CD14-positive monocyte (primary cell): ENCODE results near the gene PGM5. TPM values are rescaled to one million over a fixed set of nuclear protein-coding genes. Genes with fewer than 3 reads are reported as not detected.

ENCODE experiments used
- DNase-seq, 3 donors: peaks; one replicate each; pipeline ENCODE4 v3.0.0-alpha.2; 2011 to 2022
- H2AFZ ChIP-seq: 2 replicates; pipeline ENCODE4 v1.6.0; 2012; ENCODE audit warnings: mild to moderate bottlenecking, low read depth, low read length, inconsistent platforms; ENCODE audit not compliant: insufficient read depth, poor library complexity, severe bottlenecking
- H3K27ac ChIP-seq, 2 donors: 1 replicate in 1 of 2; 2 replicates in 1 of 2; pipeline ENCODE4 v1.5.1; 2012 to 2013; ENCODE audit warnings: low read length in 2 of 2, control low read depth in 1 of 2, inconsistent platforms in 1 of 2, low read depth in 1 of 2, mild to moderate bottlenecking in 1 of 2
- H3K27me3 ChIP-seq, 2 donors: one replicate each; pipeline versions ENCODE4 v1.6.0 to v1.6.1; 2011 to 2013; ENCODE audit warnings: low read length in 2 of 2; ENCODE audit not compliant: control insufficient read depth in 2 of 2, insufficient read depth in 2 of 2
- H3K36me3 ChIP-seq, 2 donors: replicated peaks in 1 of 2; 1 replicate in 1 of 2; 2 replicates in 1 of 2; pipeline versions ENCODE4 v1.5.1 to v1.6.1; 2012 to 2013; ENCODE audit warnings: low read length in 2 of 2, control low read depth in 1 of 2, inconsistent platforms in 1 of 2, mild to moderate bottlenecking in 1 of 2; ENCODE audit not compliant: insufficient read depth in 2 of 2, control insufficient read depth in 1 of 2
- H3K4me1 ChIP-seq, 2 donors: 1 replicate in 1 of 2; 2 replicates in 1 of 2; pipeline versions ENCODE4 v1.5.1 to v1.6.1; 2012 to 2013; ENCODE audit warnings: low read length in 2 of 2, control low read depth in 1 of 2, inconsistent platforms in 1 of 2, mild to moderate bottlenecking in 1 of 2, moderate library complexity in 1 of 2; ENCODE audit not compliant: insufficient read depth in 2 of 2, control insufficient read depth in 1 of 2
- H3K4me2 ChIP-seq: replicated peaks from 2 replicates; pipeline ENCODE3; 2012; ENCODE audit warnings: low read length, moderate library complexity, mild to moderate bottlenecking; ENCODE audit not compliant: poor library complexity, severe bottlenecking; ENCODE audit errors: extremely low read depth
- H3K4me3 ChIP-seq, 3 experiments: fragments of 200-600 bp in 1 of 3; sonication (generic) in 1 of 3; replicated peaks in 1 of 3; 1 replicate in 2 of 3; 2 replicates in 1 of 3; pipeline ENCODE4 v1.5.1; 2011 to 2013; ENCODE audit warnings: low read length in 3 of 3, mild to moderate bottlenecking in 3 of 3, control low read depth in 2 of 3, low read depth in 2 of 3, inconsistent platforms in 1 of 3, moderate library complexity in 1 of 3
- H3K79me2 ChIP-seq: 2 replicates; pipeline ENCODE4 v1.6.0; 2012; ENCODE audit warnings: mild to moderate bottlenecking, control low read depth, inconsistent platforms, low read length, moderate library complexity; ENCODE audit not compliant: insufficient read depth
- H3K9ac ChIP-seq: 2 replicates; pipeline ENCODE4 v1.6.0; 2017; ENCODE audit warnings: low read length, mild to moderate bottlenecking; ENCODE audit not compliant: insufficient read depth, poor library complexity, severe bottlenecking
- H3K9me3 ChIP-seq, 2 donors: replicated peaks in 1 of 2; 1 replicate in 1 of 2; 2 replicates in 1 of 2; pipeline versions ENCODE4 v1.5.1 to v1.6.1; 2012 to 2013; ENCODE audit warnings: low read length in 2 of 2, control low read depth in 1 of 2; ENCODE audit not compliant: control insufficient read depth in 1 of 2, insufficient read depth in 1 of 2
- H4K20me1 ChIP-seq: 2 replicates; pipeline ENCODE4 v1.6.0; 2012; ENCODE audit warnings: mild to moderate bottlenecking, low read length, control low read depth, moderate library complexity; ENCODE audit not compliant: insufficient read depth
- H3K27ac Mint-ChIP-seq, 7 donors: one replicate each; pipeline ENCODE4 v1.8.0; 2020; ENCODE audit warnings: mild to moderate bottlenecking in 7 of 7, mixed read lengths in 7 of 7, moderate library complexity in 6 of 7, inconsistent platforms in 2 of 7
- H3K27me3 Mint-ChIP-seq, 3 donors: one replicate each; pipeline ENCODE4 v1.8.0; 2021 to 2022; ENCODE audit warnings: low read depth in 3 of 3, mild to moderate bottlenecking in 3 of 3, mixed read lengths in 3 of 3, moderate library complexity in 3 of 3, inconsistent platforms in 1 of 3
- H3K36me3 Mint-ChIP-seq, 2 donors: one replicate each; pipeline ENCODE4 v1.8.0; 2020; ENCODE audit warnings: mixed read lengths in 2 of 2, inconsistent platforms in 1 of 2, mild to moderate bottlenecking in 1 of 2
- H3K4me1 Mint-ChIP-seq: one replicate; pipeline ENCODE4 v1.8.0; 2020; ENCODE audit warnings: mild to moderate bottlenecking, mixed read lengths
- H3K4me3 Mint-ChIP-seq, 2 donors: one replicate each; pipeline ENCODE4 v1.8.0; 2020; ENCODE audit warnings: mild to moderate bottlenecking in 2 of 2, mixed read lengths in 2 of 2, moderate library complexity in 1 of 2
- H3K9me3 Mint-ChIP-seq, 7 donors: one replicate each; pipeline ENCODE4 v1.8.0; 2020 to 2022; ENCODE audit warnings: mixed read lengths in 7 of 7, mild to moderate bottlenecking in 6 of 7, moderate library complexity in 6 of 7, inconsistent platforms in 2 of 7
- WGBS: methylation state at CpG from one replicate; pipeline ENCODE4 v1.1.5; 2013; ENCODE audit warnings: missing lambda C conversion rate; ENCODE audit not compliant: insufficient coverage; 5-methylcytosine and 5-hydroxymethylcytosine counted together
- intact Hi-C, 2 donors: fragments of 100-400 bp; cut with micrococcal nuclease; formaldehyde crosslinking; loops; one replicate each; pipeline versions ENCODE4 v1.15.0 to v1.15.1; 2023
- polyA plus RNA-seq, 3 donors: library from polyadenylated mRNA; depleted of rRNA in 1 of 3; unstranded in 2 of 3; stranded (reverse) in 1 of 3; fragments of 300-500 nt in 2 of 3; fragments of >200 nt in 1 of 3; fragmentation: Illumina TruSeq in 2 of 3; gene quantifications; 1 replicate in 2 of 3; 2 replicates in 1 of 3; pipeline ENCODE4 v1.2.3, GENCODE V29; 2012 to 2021
- TF ChIP-seq, protein P1 (sequence below): fragments of 200-600 bp; IDR thresholded peaks from one replicate; pipeline ENCODE4 v1.8.0; 2022; ENCODE audit warnings: antibody characterized with exemption, mild to moderate bottlenecking

The PGM5 gene
- polyA plus RNA-seq, 3 donors: 0.35 to 1.2 (median 1.1) TPM

DNA sequence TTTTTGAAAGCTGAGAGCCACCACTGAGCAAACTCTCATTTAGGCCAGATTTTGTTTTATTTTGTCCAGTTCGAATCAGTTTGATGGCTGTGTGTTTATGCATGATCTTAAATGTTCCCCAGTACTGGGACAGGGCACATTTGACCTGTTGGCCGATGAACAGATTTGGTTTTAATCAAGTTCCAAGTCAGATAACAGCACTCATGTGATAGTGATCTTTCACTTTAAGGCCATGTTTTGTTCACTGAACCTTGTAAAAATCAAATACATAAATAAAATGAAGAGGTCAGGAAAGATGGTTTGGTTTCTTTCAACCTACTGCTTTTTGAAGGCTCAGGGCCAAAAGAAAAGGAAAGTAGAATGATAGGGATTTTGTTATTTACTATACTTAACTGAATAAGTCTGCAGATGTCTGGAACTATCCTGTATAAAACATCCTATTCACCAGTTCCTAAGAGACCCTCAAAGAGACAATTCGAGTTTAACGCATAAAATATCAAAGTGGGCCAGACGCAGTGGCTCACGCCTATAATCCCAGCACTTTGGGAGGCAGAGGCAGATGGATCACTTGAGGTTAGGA lies 77.2 kb downstream of the PGM5 start:
- H4K20me1 ChIP-seq: no peaks in the 10 kb centered on the region
- TF ChIP-seq, protein P1, sequence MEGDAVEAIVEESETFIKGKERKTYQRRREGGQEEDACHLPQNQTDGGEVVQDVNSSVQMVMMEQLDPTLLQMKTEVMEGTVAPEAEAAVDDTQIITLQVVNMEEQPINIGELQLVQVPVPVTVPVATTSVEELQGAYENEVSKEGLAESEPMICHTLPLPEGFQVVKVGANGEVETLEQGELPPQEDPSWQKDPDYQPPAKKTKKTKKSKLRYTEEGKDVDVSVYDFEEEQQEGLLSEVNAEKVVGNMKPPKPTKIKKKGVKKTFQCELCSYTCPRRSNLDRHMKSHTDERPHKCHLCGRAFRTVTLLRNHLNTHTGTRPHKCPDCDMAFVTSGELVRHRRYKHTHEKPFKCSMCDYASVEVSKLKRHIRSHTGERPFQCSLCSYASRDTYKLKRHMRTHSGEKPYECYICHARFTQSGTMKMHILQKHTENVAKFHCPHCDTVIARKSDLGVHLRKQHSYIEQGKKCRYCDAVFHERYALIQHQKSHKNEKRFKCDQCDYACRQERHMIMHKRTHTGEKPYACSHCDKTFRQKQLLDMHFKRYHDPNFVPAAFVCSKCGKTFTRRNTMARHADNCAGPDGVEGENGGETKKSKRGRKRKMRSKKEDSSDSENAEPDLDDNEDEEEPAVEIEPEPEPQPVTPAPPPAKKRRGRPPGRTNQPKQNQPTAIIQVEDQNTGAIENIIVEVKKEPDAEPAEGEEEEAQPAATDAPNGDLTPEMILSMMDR: no peak
- H3K4me3 ChIP-seq: no peak overlapping the region
- peaks cover 5% of the 10 kb centered on the region for H3K4me1 Mint-ChIP-seq
- no peaks in the 10 kb centered on the region for H3K4me1 ChIP-seq
- H3K79me2 ChIP-seq: no peaks in the 10 kb centered on the region
- no peaks in the 10 kb centered on the region for H3K36me3 ChIP-seq
- no peaks in the 10 kb centered on the region for H3K9me3 ChIP-seq
- peaks cover 0 to 3% (median 0%) of the 10 kb centered on the region in 3 donors for H3K27me3 Mint-ChIP-seq
- H3K36me3 Mint-ChIP-seq: no peaks in the 10 kb centered on the region
- no peak overlapping the region for H2AFZ ChIP-seq
- H3K4me2 ChIP-seq: no peak overlapping the region
- no peak overlapping the region for H3K27ac Mint-ChIP-seq
- no peak for DNase-seq
- H3K27me3 ChIP-seq: no peaks in the 10 kb centered on the region
- 100% methylated on average over 5 of the region's 6 CpGs for WGBS
- H3K9ac ChIP-seq: no peak overlapping the region
- no peak overlapping the region for H3K4me3 Mint-ChIP-seq
- no peak overlapping the region for H3K27ac ChIP-seq
- no peaks in the 10 kb centered on the region for H3K9me3 Mint-ChIP-seq
- intact Hi-C loops: no loop called here

DNA sequence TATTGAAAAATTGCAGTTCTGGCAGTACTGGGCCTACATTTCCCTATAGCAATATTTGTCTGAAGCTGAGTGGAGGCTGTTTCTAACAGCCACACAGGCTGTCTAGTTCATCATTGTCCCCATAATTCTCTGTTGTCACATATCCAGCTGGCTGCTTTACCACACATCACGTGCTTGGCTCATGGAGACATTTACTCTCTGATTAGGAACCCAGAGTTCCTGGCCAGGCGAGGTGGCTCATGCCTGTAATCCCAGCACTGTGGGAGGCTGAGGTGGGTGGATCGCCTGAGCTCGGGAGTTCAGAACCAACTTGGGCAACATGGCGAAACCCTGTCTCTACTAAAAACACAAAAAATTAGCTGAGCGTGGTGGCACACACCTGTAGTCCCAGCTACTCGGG lies 81.4 kb downstream of the PGM5 start:
- Histone ChIP-seq H3K4me3 (no peak overlapping the region), H2AFZ (no peak overlapping the region), H3K9me3 (peaks cover 3 to 11% of the 10 kb centered on the region in 2 donors), H3K36me3 (no peaks in the 10 kb centered on the region), H4K20me1 (no peaks in the 10 kb centered on the region), H3K4me1 (no peaks in the 10 kb centered on the region), H3K79me2 (no peaks in the 10 kb centered on the region), H3K4me2 (no peak overlapping the region), H3K27ac (no peak overlapping the region), H3K9ac (no peak overlapping the region), H3K27me3 (no peaks in the 10 kb centered on the region)
- Mint-ChIP-seq H3K4me3 (no peak overlapping the region), H3K27me3 (peaks cover 0 to 2% (median 0%) of the 10 kb centered on the region in 3 donors), H3K9me3 (peaks cover 2 to 20% (median 10%) of the 10 kb centered on the region in 7 donors), H3K36me3 (no peaks in the 10 kb centered on the region), H3K4me1 (peaks cover 5% of the 10 kb centered on the region), H3K27ac (no peak overlapping the region)
- TF ChIP-seq, protein P1: no peak
- DNase-seq: no peak
- intact Hi-C loops: no loop called here
- WGBS: no CpG with 5 or more reads among the region's 7 CpGs
